Heart left ventricle (tissue), 16 donors: ENCODE measurements around the gene GTF2H4. TPM values are rescaled to one million over a fixed set of nuclear protein-coding genes. Genes with fewer than 3 reads are reported as not detected.

ENCODE experiments used
- ATAC-seq, 4 donors: fragments of 200-7000 bp; cut with Tn5 transposase; one replicate each; pipeline ENCODE4 v1.9.1; 2020 to 2022; ENCODE audit warnings: moderate library complexity in 4 of 4, mild to moderate bottlenecking in 3 of 4, moderate number of reproducible peaks in 1 of 4
- DNase-seq, 5 donors: peaks; one replicate each; pipeline ENCODE4 v3.0.0-alpha.2; 2020
- H3K27ac ChIP-seq, 12 donors: fragments of 200-600 bp; sonication (generic) in 4 of 12; one replicate each; pipeline versions ENCODE4 v1.5.0 to v1.8.0; 2016 to 2022; ENCODE audit warnings: mild to moderate bottlenecking in 2 of 12
- H3K27me3 ChIP-seq, 9 donors: fragments of 200-600 bp; sonication (generic) in 2 of 9; one replicate each; pipeline versions ENCODE4 v1.5.1 to v1.8.0; 2016 to 2022; ENCODE audit warnings: mild to moderate bottlenecking in 3 of 9
- H3K36me3 ChIP-seq, 9 donors: fragments of 200-600 bp; sonication (generic) in 2 of 9; one replicate each; pipeline versions ENCODE4 v1.5.0 to v1.8.0; 2018 to 2022; ENCODE audit warnings: mild to moderate bottlenecking in 2 of 9
- H3K4me1 ChIP-seq, 12 donors: fragments of 200-600 bp; sonication (generic) in 4 of 12; one replicate each; pipeline versions ENCODE4 v1.5.0 to v1.8.0; 2016 to 2022; ENCODE audit warnings: mild to moderate bottlenecking in 3 of 12
- H3K4me3 ChIP-seq, 12 donors: fragments of 200-600 bp; sonication (generic) in 4 of 12; one replicate each; pipeline versions ENCODE4 v1.5.0 to v1.8.0; 2017 to 2022; ENCODE audit warnings: mild to moderate bottlenecking in 9 of 12, moderate library complexity in 4 of 12
- H3K9me3 ChIP-seq, 12 donors: fragments of 200-600 bp; sonication (generic) in 4 of 12; one replicate each; pipeline versions ENCODE4 v1.5.0 to v1.8.0; 2016 to 2022; ENCODE audit warnings: mild to moderate bottlenecking in 1 of 12
- CTCF ChIP-seq, 12 donors: fragments of 200-600 bp; sonication (generic) in 4 of 12; IDR thresholded peaks; one replicate each; pipeline versions ENCODE4 v1.5.0 to v1.8.0; 2018 to 2022; ENCODE audit warnings: antibody characterized with exemption in 12 of 12, mild to moderate bottlenecking in 5 of 12
- POLR2A ChIP-seq, 2 donors: fragments of 450-650 bp; IDR thresholded peaks; one replicate each; pipeline ENCODE4 v1.6.1; 2017; ENCODE audit warnings: antibody characterized with exemption in 2 of 2, mild to moderate bottlenecking in 2 of 2, moderate library complexity in 2 of 2
- WGBS, 4 donors: extraction: QIAGEN DNeasy Blood & Tissue Kit in 2 of 4; methylation state at CpG; one replicate each; pipeline versions ENCODE4 v1.1.5 to v1.1.7; 2013 to 2018; 5-methylcytosine and 5-hydroxymethylcytosine counted together
- intact Hi-C, 10 donors: fragments of 100-400 bp; cut with DNase I; formaldehyde crosslinking; loops; one replicate each; pipeline versions ENCODE4 v1.11.1 to v1.14.2; 2022
- polyA plus RNA-seq, 2 donors: library from polyadenylated mRNA; stranded (reverse); fragments of 200-250 nt; gene quantifications; one replicate each; pipeline ENCODE4 v1.2.3, GENCODE V29; 2013
- total RNA-seq, 9 donors: library from RNA; depleted of rRNA in 2 of 9; stranded (reverse); fragments of >200 nt in 2 of 9; fragmentation: NEBNext Ultra II Directional in 3 of 9; extraction: Animal tissue kit (Norgen Biotek cat#: 25700) in 3 of 9; gene quantifications; one replicate each; pipeline versions ENCODE4 v1.1.0 to v1.2.4, GENCODE V29; 2016 to 2023
- donor health status: ischemic (EF 13 %, LVEDD 7.1; RV severe dilation, severe dysfunction).
- donor health status: healthy with polysubstance abuse.
- donor health status: DM: no; HTN: yes; CAD: no.
- donor health status: DM: no; HTN: no; CAD: no.
- donor health status: ischemic (EF 25% LVEDD 6.9; RV normal size, moderate dysfunction).
- donor health status: ischemic (EF 25% LVEDD 5.7; RV mildly dilated, moderate dysfunction).
- donor health status: healthy.
- donor health status: DM: yes; HTN: yes; CAD: no.
- donor health status: ischemic (EF 35%, LVEDD 5.7; RV mildly dilated, moderate dysfunction).
- donor health status: nonischemic (EF 11% LVEDD 7.7; RV severe dilation, severe dysfunction).
- donor health status: DM: yes; HTN: yes; CAD: no.
- donor health status: PGD.
- donor health status: ischemic (EF 29% LVEDD 5.4; RV normal size, mild dysfunction).
- donor health status: nonischemic (EF 23%, LVEDD 6.1; RV moderate dilation, normal function).

The GTF2H4 gene
- total and polyA plus RNA-seq, 11 donors, result 4.2 to 22.4 (median 14.7) TPM

GRCh38 chr6:30885999-30886896, 21.8 kb upstream of the GTF2H4 start:
- peak in 3 of 5 donors; percentile 52 to 69 (median 66) for DNase-seq
- H3K4me1 ChIP-seq, result peaks cover 9 to 54% (median 34%) of the 10 kb centered on the region in 12 donors
- intact Hi-C loops, result loop anchor here in 3 of 10 donors (2.0 to 10.0 kb wide), 3 partner anchors 29 to 201 kb away; partner anchors contain the start of genes PPP1R18 (in 1 of the 3) and VARS2 (in 1 of the 3)
- peak; percentile 60 to 63 (median 62) for ATAC-seq
- H3K9me3 ChIP-seq, result no peaks in the 10 kb centered on the region
- H3K4me3 ChIP-seq, result peak overlapping the region in 9 of 12 donors; percentile 58 to 93 (median 74)
- H3K36me3 ChIP-seq, result peaks cover 0 to 25% (median 5%) of the 10 kb centered on the region in 9 donors
- WGBS, 4 donors, result 25 to 34% (median 26%) methylated on average over 18 of the region's 18 CpGs
- H3K27ac ChIP-seq, result peak overlapping the region in 10 of 12 donors; percentile 13 to 88 (median 82)
- TF ChIP-seq CTCF (IDR thresholded peaks at IDR 0.05), result no peak
- no peak for TF ChIP-seq POLR2A (IDR thresholded peaks at IDR 0.05)
- H3K27me3 ChIP-seq, result peaks cover 0 to 3% (median 0%) of the 10 kb centered on the region in 9 donors

- H3K4me3 ChIP-seq, result no peak overlapping the region
- H3K4me1 ChIP-seq, result peaks cover 9 to 53% (median 34%) of the 10 kb centered on the region in 12 donors
- TF ChIP-seq POLR2A (IDR thresholded peaks at IDR 0.05) (no peak), CTCF (IDR thresholded peaks at IDR 0.05) (no peak)
- DNase-seq (no peak), ATAC-seq (no peak)
- intact Hi-C loops, result loop anchor here in 2 of 10 donors (10.0 kb wide), 2 partner anchors 152 to 202 kb away; partner anchors contain the start of gene PPP1R18 (in 1 of the 2)
- no peaks in the 10 kb centered on the region for H3K9me3 ChIP-seq
- H3K36me3 ChIP-seq, result peaks cover 0 to 28% (median 5%) of the 10 kb centered on the region in 9 donors
- peaks cover 0 to 3% (median 0%) of the 10 kb centered on the region in 9 donors for H3K27me3 ChIP-seq
- H3K27ac ChIP-seq, result peak overlapping the region in 1 of 12 donors; percentile 87
Observed at GRCh38 chr6:30886897-30887255, 21.1 kb upstream of the GTF2H4 start.

DNA sequence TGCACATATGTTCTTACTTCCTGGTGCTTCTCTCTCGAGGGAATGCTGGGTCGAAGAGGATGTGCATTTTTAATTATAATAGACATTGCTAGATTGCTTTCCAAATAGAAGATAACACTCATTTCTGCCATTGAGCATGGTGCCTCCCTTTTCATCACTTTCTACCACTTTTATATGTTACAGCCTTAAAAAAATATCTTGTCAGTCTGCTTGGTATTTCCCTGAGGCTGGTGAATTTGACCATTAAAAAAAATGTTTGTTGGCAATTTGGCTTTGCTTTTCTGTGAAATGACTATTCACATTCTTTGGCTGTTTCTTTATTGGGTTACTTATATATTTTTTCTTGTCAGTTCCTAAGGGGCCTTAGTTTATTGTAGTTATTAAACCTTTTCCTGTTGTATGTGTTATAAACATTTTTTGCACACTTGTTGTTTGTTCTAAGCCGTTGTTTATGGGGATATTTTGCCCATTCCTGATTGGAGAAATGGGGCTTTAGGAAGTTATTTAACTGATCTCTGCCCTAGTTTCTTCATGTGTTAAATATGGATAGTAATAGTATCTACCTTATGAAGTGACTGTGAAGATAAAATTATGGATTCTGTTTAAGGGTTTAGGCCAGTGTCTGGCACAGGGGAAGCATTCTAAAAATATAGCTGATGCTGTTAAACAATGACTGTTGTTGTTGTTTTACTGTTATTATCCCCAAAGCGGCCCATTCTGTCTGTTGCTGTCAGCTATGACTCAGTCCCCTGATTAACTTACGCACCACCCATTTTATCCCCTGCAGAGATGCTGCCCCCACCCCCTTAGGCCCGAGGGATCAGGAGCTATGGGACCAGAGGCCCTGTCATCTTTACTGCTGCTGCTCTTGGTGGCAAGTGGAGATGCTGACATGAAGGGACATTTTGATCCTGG, 19.8 kb upstream of the GTF2H4 start:
- DNase-seq, result no peak
- Histone ChIP-seq H3K9me3 (no peaks in the 10 kb centered on the region), H3K4me3 (no peak overlapping the region), H3K27ac (peak overlapping the region in 1 of 12 donors; percentile 10), H3K36me3 (peaks cover 0 to 41% (median 10%) of the 10 kb centered on the region in 9 donors), H3K4me1 (peaks cover 6 to 40% (median 26%) of the 10 kb centered on the region in 12 donors), H3K27me3 (peaks cover 0 to 3% (median 0%) of the 10 kb centered on the region in 9 donors)
- no peak for ATAC-seq
- WGBS, 4 donors, result 63 to 73% (median 71%) methylated on average over 6 of the region's 6 CpGs
- TF ChIP-seq CTCF (IDR thresholded peaks at IDR 0.05) (no peak), POLR2A (IDR thresholded peaks at IDR 0.05) (no peak)
- intact Hi-C loops, result loop anchor here in 2 of 10 donors (10.0 kb wide), 2 partner anchors 153 to 203 kb away; partner anchors contain the start of gene PPP1R18 (in 1 of the 2)
